HEK293 (cell line): ENCODE measurements around the gene GPR137C.

Experiments used
- CTCF ChIA-PET: fragments of 350-600 bp; formaldehyde crosslinking; extraction: SDS; loops from one replicate; lab custom pipeline; 2021; ENCODE audit warnings: antibody characterized with exemption; lab: Yijun Ruan, JAX
- POLR2A ChIA-PET: fragments of 300-600 bp; formaldehyde crosslinking; extraction: SDS; loops from one replicate; lab custom pipeline; 2020; ENCODE audit warnings: antibody characterized with exemption, inconsistent platforms; lab: Yijun Ruan, JAX
- H3K27ac ChIP-seq: fragments of 200-500 bp; sonication (Bioruptor generic); 2 replicates; pipeline ENCODE4 v1.5.1; 2014; ENCODE audit warnings: low read depth, low read length, control low read depth, inconsistent platforms; ENCODE audit errors: extremely low read depth
- H3K36me3 ChIP-seq, 2 experiments: fragments of 200-500 bp in 1 of 2; sonication (Bioruptor generic) in 1 of 2; 1 replicate in 1 of 2; 2 replicates in 1 of 2; pipeline ENCODE4 v1.5.1; 2014 to 2017; ENCODE audit warnings: inconsistent platforms in 2 of 2, low read length in 2 of 2; ENCODE audit not compliant: control insufficient read depth in 2 of 2, insufficient read depth in 1 of 2
- H3K4me1 ChIP-seq: fragments of 200-500 bp; sonication (Bioruptor generic); 2 replicates; pipeline ENCODE4 v1.5.1; 2014; ENCODE audit warnings: mild to moderate bottlenecking, low read length, inconsistent platforms; ENCODE audit not compliant: control insufficient read depth, insufficient read depth
- H3K4me3 ChIP-seq: 2 replicates; pipeline ENCODE4 v1.5.1; 2011; ENCODE audit warnings: low read depth, mild to moderate bottlenecking, control low read depth, low read length, moderate library complexity
- H3K9me3 ChIP-seq: fragments of 200-500 bp; sonication (Bioruptor generic); 2 replicates; pipeline ENCODE4 v1.5.1; 2014; ENCODE audit warnings: low read depth, low read length, inconsistent platforms; ENCODE audit not compliant: control insufficient read depth, insufficient read depth
- EGR2 ChIP-seq: fragments of 450-650 bp; formaldehyde crosslinking; IDR thresholded peaks from 2 replicates; pipeline ENCODE4 v1.5.1; 2016; ENCODE audit warnings: low read depth, missing biosample characterization, missing genetic modification characterization
- GLIS1 ChIP-seq: fragments of 450-650 bp; formaldehyde crosslinking; IDR thresholded peaks from 2 replicates; pipeline ENCODE4 v1.5.1; 2016; ENCODE audit warnings: missing biosample characterization, missing genetic modification characterization
- IKZF3 ChIP-seq: fragments of 450-650 bp; IDR thresholded peaks from 2 replicates; pipeline ENCODE4 v1.5.0; 2018; ENCODE audit warnings: missing biosample characterization, mild to moderate bottlenecking, missing genetic modification characterization, moderate library complexity
- SP3 ChIP-seq: fragments of 450-650 bp; formaldehyde crosslinking; IDR thresholded peaks from 2 replicates; pipeline ENCODE4 v1.5.1; 2016; ENCODE audit warnings: missing biosample characterization, missing genetic modification characterization
- SP7 ChIP-seq: fragments of 450-650 bp; formaldehyde crosslinking; IDR thresholded peaks from 2 replicates; pipeline ENCODE4 v1.5.1; 2016; ENCODE audit warnings: missing biosample characterization, missing genetic modification characterization
- YY1 ChIP-seq: fragments of 450-650 bp; formaldehyde crosslinking; IDR thresholded peaks from 2 replicates; pipeline ENCODE4 v1.5.1; 2018; ENCODE audit warnings: missing biosample characterization, missing genetic modification characterization
- ZNF16 ChIP-seq: fragments of 450-650 bp; formaldehyde crosslinking; IDR thresholded peaks from 2 replicates; pipeline ENCODE4 v1.5.1; 2016; ENCODE audit warnings: low read depth, missing biosample characterization, missing genetic modification characterization
- ZNF248 ChIP-seq: fragments of 450-650 bp; formaldehyde crosslinking; IDR thresholded peaks from 2 replicates; pipeline ENCODE4 v1.5.1; 2017; ENCODE audit warnings: missing biosample characterization, missing genetic modification characterization
- ZNF354C ChIP-seq: fragments of 450-650 bp; formaldehyde crosslinking; IDR thresholded peaks from 2 replicates; pipeline ENCODE4 v1.5.1; 2016; ENCODE audit warnings: missing biosample characterization, missing genetic modification characterization, low read depth, borderline replicate concordance
- ZNF423 ChIP-seq: fragments of 450-650 bp; formaldehyde crosslinking; IDR thresholded peaks from 2 replicates; pipeline ENCODE4 v1.5.1; 2016; ENCODE audit warnings: missing biosample characterization, missing genetic modification characterization
- ZNF514 ChIP-seq: fragments of 450-650 bp; formaldehyde crosslinking; IDR thresholded peaks from 2 replicates; pipeline ENCODE4 v1.5.1; 2016; ENCODE audit warnings: missing biosample characterization, missing genetic modification characterization
- ZNF558 ChIP-seq: fragments of 450-650 bp; formaldehyde crosslinking; IDR thresholded peaks from 2 replicates; pipeline ENCODE4 v1.5.1; 2016; ENCODE audit warnings: missing biosample characterization, missing genetic modification characterization
- ZNF596 ChIP-seq: fragments of 450-650 bp; IDR thresholded peaks from 2 replicates; pipeline ENCODE4 v1.5.0; 2018; ENCODE audit warnings: missing biosample characterization, mild to moderate bottlenecking, missing genetic modification characterization, moderate library complexity
- ZNF626 ChIP-seq: fragments of 450-650 bp; sonication (Bioruptor Pico); formaldehyde crosslinking; IDR thresholded peaks from 2 replicates; pipeline ENCODE4 v1.5.1; 2018; ENCODE audit warnings: missing biosample characterization, missing genetic modification characterization, inconsistent platforms
- ZNF660 ChIP-seq: fragments of 450-650 bp; IDR thresholded peaks from 2 replicates; pipeline ENCODE4 v1.5.1; 2018; ENCODE audit warnings: missing biosample characterization, mild to moderate bottlenecking, missing genetic modification characterization
- ZNF777 ChIP-seq: fragments of 450-650 bp; formaldehyde crosslinking; IDR thresholded peaks from 2 replicates; pipeline ENCODE4 v1.5.1; 2017; ENCODE audit warnings: missing biosample characterization, missing genetic modification characterization, borderline replicate concordance
- TF ChIP-seq, protein P1 (sequence below): fragments of 450-650 bp; IDR thresholded peaks from 2 replicates; pipeline ENCODE4 v1.5.1; 2018; ENCODE audit warnings: missing biosample characterization, mild to moderate bottlenecking, missing genetic modification characterization
- TF ChIP-seq, protein P2 (sequence below): fragments of 450-650 bp; formaldehyde crosslinking; IDR thresholded peaks from 2 replicates; pipeline ENCODE4 v1.5.1; 2016; ENCODE audit warnings: missing biosample characterization, missing genetic modification characterization, low read depth
- TF ChIP-seq, protein P3 (sequence below): fragments of 450-650 bp; formaldehyde crosslinking; IDR thresholded peaks from 2 replicates; pipeline ENCODE4 v1.5.1; 2016; ENCODE audit warnings: missing biosample characterization, missing genetic modification characterization
- TF ChIP-seq, protein P4 (sequence below): fragments of 450-650 bp; formaldehyde crosslinking; IDR thresholded peaks from 2 replicates; pipeline ENCODE4 v1.5.1; 2016; ENCODE audit warnings: missing biosample characterization, missing genetic modification characterization
- TF ChIP-seq, protein P5 (sequence below): fragments of 450-650 bp; IDR thresholded peaks from 2 replicates; pipeline ENCODE4 v1.5.1; 2018; ENCODE audit warnings: missing biosample characterization, missing genetic modification characterization
- TF ChIP-seq, protein P6 (sequence below): fragments of 450-650 bp; formaldehyde crosslinking; IDR thresholded peaks from 2 replicates; pipeline ENCODE4 v1.5.1; 2016; ENCODE audit warnings: missing biosample characterization, missing genetic modification characterization

The GPR137C gene

DNA sequence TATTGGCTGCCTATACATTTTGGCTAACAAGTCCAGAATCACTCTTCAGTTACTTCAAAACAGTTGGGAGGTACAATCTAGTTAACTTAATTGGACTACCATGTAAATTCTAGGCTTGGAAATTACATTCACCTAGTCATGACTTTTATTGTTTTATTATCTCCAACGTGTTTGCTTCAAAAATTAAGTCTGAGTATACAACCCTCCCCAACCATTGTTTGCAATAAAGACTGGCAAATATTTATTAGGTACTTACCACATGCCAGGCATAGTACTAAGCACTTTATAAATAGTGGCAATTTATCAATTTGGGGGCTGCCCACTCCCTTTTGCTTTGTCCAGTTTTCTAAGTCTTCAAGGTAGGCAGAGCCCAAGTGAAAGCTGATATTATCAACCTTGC, 30.6 kb upstream of the GPR137C start:
- H3K4me1 ChIP-seq: no peaks in the 10 kb centered on the region
- H3K4me3 ChIP-seq: no peak overlapping the region
- CTCF ChIA-PET: interaction anchor here (0.5 to 0.7 kb wide), 3 partner anchors 29 to 193 kb away, joined by 3 to 5 read pairs (median 4); no protein-coding TSS in a partner anchor
- H3K9me3 ChIP-seq: no peaks in the 10 kb centered on the region
- H3K36me3 ChIP-seq: peaks cover 0 to 16% of the 10 kb centered on the region in 2 experiments
- no peak overlapping the region for H3K27ac ChIP-seq
- TF ChIP-seq, protein P1, sequence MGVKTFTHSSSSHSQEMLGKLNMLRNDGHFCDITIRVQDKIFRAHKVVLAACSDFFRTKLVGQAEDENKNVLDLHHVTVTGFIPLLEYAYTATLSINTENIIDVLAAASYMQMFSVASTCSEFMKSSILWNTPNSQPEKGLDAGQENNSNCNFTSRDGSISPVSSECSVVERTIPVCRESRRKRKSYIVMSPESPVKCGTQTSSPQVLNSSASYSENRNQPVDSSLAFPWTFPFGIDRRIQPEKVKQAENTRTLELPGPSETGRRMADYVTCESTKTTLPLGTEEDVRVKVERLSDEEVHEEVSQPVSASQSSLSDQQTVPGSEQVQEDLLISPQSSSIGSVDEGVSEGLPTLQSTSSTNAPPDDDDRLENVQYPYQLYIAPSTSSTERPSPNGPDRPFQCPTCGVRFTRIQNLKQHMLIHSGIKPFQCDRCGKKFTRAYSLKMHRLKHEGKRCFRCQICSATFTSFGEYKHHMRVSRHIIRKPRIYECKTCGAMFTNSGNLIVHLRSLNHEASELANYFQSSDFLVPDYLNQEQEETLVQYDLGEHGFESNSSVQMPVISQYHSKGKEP (tag by site-specific recombination): no peak
- TF ChIP-seq ZNF514 (tag by site-specific recombination): no peak
- TF ChIP-seq EGR2 (tag by site-specific recombination): no peak
- no peak for TF ChIP-seq ZNF596
- no peak for TF ChIP-seq SP7
- no peak for TF ChIP-seq ZNF660 (tag by site-specific recombination)
- TF ChIP-seq IKZF3 (tag by site-specific recombination): no peak
- TF ChIP-seq, protein P2, sequence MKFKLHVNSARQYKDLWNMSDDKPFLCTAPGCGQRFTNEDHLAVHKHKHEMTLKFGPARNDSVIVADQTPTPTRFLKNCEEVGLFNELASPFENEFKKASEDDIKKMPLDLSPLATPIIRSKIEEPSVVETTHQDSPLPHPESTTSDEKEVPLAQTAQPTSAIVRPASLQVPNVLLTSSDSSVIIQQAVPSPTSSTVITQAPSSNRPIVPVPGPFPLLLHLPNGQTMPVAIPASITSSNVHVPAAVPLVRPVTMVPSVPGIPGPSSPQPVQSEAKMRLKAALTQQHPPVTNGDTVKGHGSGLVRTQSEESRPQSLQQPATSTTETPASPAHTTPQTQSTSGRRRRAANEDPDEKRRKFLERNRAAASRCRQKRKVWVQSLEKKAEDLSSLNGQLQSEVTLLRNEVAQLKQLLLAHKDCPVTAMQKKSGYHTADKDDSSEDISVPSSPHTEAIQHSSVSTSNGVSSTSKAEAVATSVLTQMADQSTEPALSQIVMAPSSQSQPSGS (tag by site-specific recombination): no peak
- TF ChIP-seq GLIS1 (tag by site-specific recombination): no peak
- TF ChIP-seq ZNF777: no peak
- TF ChIP-seq, all 188 proteins: peak for 0
- POLR2A ChIA-PET: interaction anchor here (0.8 kb wide), 1 partner anchor 30 kb away, joined by 3 read pairs; the partner anchor contains the start of genes GPR137C and TXNDC16

DNA sequence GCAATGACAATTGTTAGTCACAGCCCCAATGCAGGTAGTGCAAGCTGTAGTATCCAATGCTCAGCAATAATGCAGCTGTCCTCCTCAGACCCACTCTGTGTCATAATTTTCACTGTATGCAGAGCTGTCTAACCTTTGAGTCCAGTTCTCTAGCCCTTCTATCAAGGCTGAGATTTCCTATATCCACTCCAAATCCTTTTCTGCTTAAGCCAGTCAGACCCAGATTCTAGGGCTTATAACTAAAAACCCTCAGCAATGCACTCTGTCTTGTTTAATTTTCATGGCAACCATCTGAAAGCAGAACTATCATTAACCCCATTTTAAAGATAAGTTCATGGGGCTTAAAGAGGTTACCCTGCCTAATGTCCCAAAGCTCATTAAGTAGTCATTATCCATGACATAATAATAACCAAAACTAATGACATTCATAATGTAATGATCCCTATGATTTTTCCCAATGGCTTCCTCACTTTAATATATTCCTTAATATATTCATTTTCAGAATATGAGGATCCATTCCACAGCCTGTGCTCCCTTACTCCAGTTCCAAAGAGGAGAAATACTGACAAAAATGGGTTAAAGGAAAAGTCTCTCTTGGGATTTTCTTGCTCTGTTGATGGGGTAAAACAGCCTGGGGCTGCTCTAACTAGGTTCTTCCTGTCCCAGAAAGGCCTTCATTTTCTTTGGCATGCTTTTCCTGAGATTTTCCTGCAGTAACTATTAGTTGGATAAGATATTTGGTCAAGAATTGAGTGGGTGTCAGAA, 29.9 kb upstream of the GPR137C start:
- Histone ChIP-seq H3K27ac (no peak overlapping the region), H3K9me3 (no peaks in the 10 kb centered on the region), H3K4me3 (no peak overlapping the region), H3K36me3 (peaks cover 0 to 20% of the 10 kb centered on the region in 2 experiments), H3K4me1 (no peaks in the 10 kb centered on the region)
- POLR2A ChIA-PET: interaction anchor here (0.8 kb wide), 1 partner anchor 30 kb away, joined by 3 read pairs; the partner anchor contains the start of genes GPR137C and TXNDC16
- CTCF ChIA-PET: interaction anchor here (0.5 to 0.6 kb wide), 2 partner anchors 29 to 194 kb away, joined by 4 to 5 read pairs; no protein-coding TSS in a partner anchor
- TF ChIP-seq ZNF558 (tag by site-specific recombination) (no peak), ZNF423 (tag by site-specific recombination) (no peak), ZNF16 (no peak), SP3 (tag by site-specific recombination) (no peak), YY1 (tag by site-specific recombination) (no peak), ZNF626 (tag by site-specific recombination) (no peak), ZNF248 (no peak), ZNF354C (tag by site-specific recombination) (no peak), ZNF777 (no peak)
- TF ChIP-seq, protein P3, sequence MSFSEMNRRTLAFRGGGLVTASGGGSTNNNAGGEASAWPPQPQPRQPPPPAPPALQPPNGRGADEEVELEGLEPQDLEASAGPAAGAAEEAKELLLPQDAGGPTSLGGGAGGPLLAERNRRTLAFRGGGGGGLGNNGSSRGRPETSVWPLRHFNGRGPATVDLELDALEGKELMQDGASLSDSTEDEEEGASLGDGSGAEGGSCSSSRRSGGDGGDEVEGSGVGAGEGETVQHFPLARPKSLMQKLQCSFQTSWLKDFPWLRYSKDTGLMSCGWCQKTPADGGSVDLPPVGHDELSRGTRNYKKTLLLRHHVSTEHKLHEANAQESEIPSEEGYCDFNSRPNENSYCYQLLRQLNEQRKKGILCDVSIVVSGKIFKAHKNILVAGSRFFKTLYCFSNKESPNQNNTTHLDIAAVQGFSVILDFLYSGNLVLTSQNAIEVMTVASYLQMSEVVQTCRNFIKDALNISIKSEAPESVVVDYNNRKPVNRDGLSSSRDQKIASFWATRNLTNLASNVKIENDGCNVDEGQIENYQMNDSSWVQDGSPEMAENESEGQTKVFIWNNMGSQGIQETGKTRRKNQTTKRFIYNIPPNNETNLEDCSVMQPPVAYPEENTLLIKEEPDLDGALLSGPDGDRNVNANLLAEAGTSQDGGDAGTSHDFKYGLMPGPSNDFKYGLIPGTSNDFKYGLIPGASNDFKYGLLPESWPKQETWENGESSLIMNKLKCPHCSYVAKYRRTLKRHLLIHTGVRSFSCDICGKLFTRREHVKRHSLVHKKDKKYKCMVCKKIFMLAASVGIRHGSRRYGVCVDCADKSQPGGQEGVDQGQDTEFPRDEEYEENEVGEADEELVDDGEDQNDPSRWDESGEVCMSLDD (tag by site-specific recombination): no peak
- TF ChIP-seq, protein P4, sequence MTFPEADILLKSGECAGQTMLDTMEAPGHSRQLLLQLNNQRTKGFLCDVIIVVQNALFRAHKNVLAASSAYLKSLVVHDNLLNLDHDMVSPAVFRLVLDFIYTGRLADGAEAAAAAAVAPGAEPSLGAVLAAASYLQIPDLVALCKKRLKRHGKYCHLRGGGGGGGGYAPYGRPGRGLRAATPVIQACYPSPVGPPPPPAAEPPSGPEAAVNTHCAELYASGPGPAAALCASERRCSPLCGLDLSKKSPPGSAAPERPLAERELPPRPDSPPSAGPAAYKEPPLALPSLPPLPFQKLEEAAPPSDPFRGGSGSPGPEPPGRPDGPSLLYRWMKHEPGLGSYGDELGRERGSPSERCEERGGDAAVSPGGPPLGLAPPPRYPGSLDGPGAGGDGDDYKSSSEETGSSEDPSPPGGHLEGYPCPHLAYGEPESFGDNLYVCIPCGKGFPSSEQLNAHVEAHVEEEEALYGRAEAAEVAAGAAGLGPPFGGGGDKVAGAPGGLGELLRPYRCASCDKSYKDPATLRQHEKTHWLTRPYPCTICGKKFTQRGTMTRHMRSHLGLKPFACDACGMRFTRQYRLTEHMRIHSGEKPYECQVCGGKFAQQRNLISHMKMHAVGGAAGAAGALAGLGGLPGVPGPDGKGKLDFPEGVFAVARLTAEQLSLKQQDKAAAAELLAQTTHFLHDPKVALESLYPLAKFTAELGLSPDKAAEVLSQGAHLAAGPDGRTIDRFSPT (tag by site-specific recombination): no peak
- TF ChIP-seq, protein P5, sequence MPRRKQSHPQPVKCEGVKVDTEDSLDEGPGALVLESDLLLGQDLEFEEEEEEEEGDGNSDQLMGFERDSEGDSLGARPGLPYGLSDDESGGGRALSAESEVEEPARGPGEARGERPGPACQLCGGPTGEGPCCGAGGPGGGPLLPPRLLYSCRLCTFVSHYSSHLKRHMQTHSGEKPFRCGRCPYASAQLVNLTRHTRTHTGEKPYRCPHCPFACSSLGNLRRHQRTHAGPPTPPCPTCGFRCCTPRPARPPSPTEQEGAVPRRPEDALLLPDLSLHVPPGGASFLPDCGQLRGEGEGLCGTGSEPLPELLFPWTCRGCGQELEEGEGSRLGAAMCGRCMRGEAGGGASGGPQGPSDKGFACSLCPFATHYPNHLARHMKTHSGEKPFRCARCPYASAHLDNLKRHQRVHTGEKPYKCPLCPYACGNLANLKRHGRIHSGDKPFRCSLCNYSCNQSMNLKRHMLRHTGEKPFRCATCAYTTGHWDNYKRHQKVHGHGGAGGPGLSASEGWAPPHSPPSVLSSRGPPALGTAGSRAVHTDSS (tag by site-specific recombination): no peak
- TF ChIP-seq, protein P6, sequence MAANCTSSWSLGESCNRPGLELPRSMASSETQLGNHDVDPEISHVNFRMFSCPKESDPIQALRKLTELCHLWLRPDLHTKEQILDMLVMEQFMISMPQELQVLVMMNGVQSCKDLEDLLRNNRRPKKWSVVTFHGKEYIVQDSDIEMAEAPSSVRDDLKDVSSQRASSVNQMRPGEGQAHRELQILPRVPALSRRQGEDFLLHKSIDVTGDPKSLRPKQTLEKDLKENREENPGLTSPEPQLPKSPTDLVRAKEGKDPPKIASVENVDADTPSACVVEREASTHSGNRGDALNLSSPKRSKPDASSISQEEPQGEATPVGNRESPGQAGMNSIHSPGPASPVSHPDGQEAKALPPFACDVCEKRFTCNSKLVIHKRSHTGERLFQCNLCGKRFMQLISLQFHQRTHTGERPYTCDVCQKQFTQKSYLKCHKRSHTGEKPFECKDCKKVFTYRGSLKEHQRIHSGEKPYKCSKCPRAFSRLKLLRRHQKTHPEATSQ (tag by site-specific recombination): no peak
